GM12875 (cell line): ENCODE data around the gene PBX3.

Source experiments
- H3K4me3 ChIP-seq: one replicate; pipeline ENCODE4 v1.5.1; 2011; ENCODE audit warnings: low read depth, low read length, control low read depth
- CTCF ChIP-seq: IDR thresholded peaks from 2 replicates; pipeline ENCODE4 v1.5.1; 2011; ENCODE audit warnings: low read depth, mild to moderate bottlenecking, control low read depth, inconsistent platforms, low read length, moderate library complexity, borderline replicate concordance; ENCODE audit not compliant: insufficient read depth

The PBX3 gene

GRCh38 chr9:125889112-125889475 is 141.9 kb downstream of the PBX3 start:
- H3K4me3 ChIP-seq: peak overlapping the region; percentile 56
- no peak for TF ChIP-seq CTCF

GRCh38 chr9:125889476-125890419 is 142.6 kb downstream of the PBX3 start:
- TF ChIP-seq CTCF: no peak
- peak overlapping the region; percentile 56 for H3K4me3 ChIP-seq

GRCh38 chr9:125890826-125891225 is 143.7 kb downstream of the PBX3 start:
- H3K4me3 ChIP-seq: no peak overlapping the region
- TF ChIP-seq CTCF: no peak

GRCh38 chr9:125893277-125893676 is 146.1 kb downstream of the PBX3 start:
- no peak for TF ChIP-seq CTCF
- no peak overlapping the region for H3K4me3 ChIP-seq

GRCh38 chr9:125894566-125894965 is 147.4 kb downstream of the PBX3 start:
- no peak overlapping the region for H3K4me3 ChIP-seq
- TF ChIP-seq CTCF: no peak

- H3K4me3 ChIP-seq: no peak overlapping the region
- no peak for TF ChIP-seq CTCF
These were observed 149.2 kb downstream of the PBX3 start for GRCh38 chr9:125896404-125896803.

- TF ChIP-seq CTCF: no peak
- no peak overlapping the region for H3K4me3 ChIP-seq
These were observed 149.8 kb downstream of the PBX3 start for GRCh38 chr9:125896964-125897363.
